GM12892 (cell line): ENCODE data around the gene CNTN6. TPM values are rescaled to one million over a fixed set of nuclear protein-coding genes. Genes with fewer than 3 reads are reported as not detected.
A peak's percentile ranks its signal among the peaks of the same experiment; 100 is the strongest.

ENCODE experiments used
- DNase-seq: peaks from one replicate; pipeline ENCODE4 v3.0.0; 2011; ENCODE audit not compliant: insufficient read length
- FAIRE-seq: peaks from 2 replicates; lab custom pipeline; 2011; peaks lifted over from hg19 to GRCh38; lab: Jason Lieb, UNC
- POLR2A ChIP-seq: IDR thresholded peaks from 2 replicates; pipeline ENCODE4 v1.6.1; 2011; ENCODE audit warnings: low read depth, low read length, control low read depth
- POLR2AphosphoS5 ChIP-seq: IDR thresholded peaks from 2 replicates; pipeline ENCODE4 v1.6.1; 2011; ENCODE audit warnings: low read depth, low read length, control low read depth
- TAF1 ChIP-seq: IDR thresholded peaks from 2 replicates; pipeline ENCODE4 v1.6.1; 2011; ENCODE audit warnings: low read depth, mild to moderate bottlenecking, control low read depth, low read length, borderline replicate concordance
- polyA plus RNA-seq: library from polyadenylated mRNA; unstranded; fragments of >200 nt; gene quantifications from one replicate; pipeline ENCODE4 v1.2.1, GENCODE V29; 2012; ENCODE audit warnings: missing spikeins, inconsistent platforms; ENCODE audit not compliant: missing spikeins

The CNTN6 gene
- not detected for polyA plus RNA-seq

DNA sequence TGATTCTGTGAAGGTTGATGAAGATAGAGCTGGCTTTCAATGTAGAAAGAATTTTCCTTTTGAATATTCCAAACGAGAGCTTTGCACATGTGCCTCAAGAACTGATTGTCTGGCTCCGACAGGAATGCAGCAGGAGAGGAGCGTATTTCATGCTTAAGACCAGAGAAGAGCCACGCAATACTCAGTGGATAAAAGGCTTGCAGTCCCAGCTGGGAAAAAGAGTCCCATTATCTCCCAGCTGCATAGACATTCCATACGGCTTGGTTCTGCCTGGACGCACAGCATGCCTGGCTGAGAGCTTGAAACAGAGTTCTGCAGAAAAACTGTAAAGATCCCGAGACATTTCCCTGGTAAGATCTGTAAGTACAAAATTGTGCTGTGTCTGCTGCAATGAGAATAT is at the start of gene CNTN6:
Gene CNTN6 (plus strand): TSS at position 254 of the 400 bp plus-strand sequence. CDS start 54,985 bp downstream, outside the sequence.
- FAIRE-seq (no peak), DNase-seq (no peak)
- TF ChIP-seq POLR2A (no peak), TAF1 (no peak), POLR2AphosphoS5 (no peak)

GRCh38 chr3:1048558-1048957 is 44.3 kb upstream of the CNTN6 start:
- no peak for FAIRE-seq
- no peak for DNase-seq
- TF ChIP-seq POLR2AphosphoS5 (no peak), POLR2A (no peak), TAF1 (no peak)

DNA sequence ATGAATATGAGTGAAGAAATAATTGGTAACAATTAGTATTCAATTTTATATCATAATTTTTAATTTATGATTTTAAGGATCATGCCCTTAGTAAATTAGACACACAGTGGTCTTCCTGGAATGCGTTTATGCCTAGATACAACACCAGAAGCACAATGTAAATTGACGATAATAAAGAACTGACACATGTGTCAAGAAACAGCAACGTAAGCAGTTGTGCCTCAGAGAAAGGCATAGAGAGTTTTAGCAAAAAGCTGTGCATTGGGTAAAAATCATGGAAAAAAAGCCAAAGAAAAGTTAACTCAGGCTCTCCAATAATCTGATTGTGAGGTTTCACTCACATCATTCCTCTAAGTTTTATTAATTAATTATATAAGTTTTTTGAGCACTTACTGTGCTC is 37.0 kb upstream of the CNTN6 start:
- TF ChIP-seq POLR2A (no peak), TAF1 (no peak), POLR2AphosphoS5 (no peak)
- no peak for DNase-seq
- no peak for FAIRE-seq

GRCh38 chr3:1056744-1057143 is 36.1 kb upstream of the CNTN6 start:
- TF ChIP-seq TAF1 (no peak), POLR2A (no peak), POLR2AphosphoS5 (no peak)
- FAIRE-seq (no peak), DNase-seq (no peak)

- TF ChIP-seq POLR2AphosphoS5 (no peak), TAF1 (no peak), POLR2A (no peak)
- no peak for DNase-seq
- no peak for FAIRE-seq
Observed at GRCh38 chr3:1057436-1057835, 35.4 kb upstream of the CNTN6 start.

DNA sequence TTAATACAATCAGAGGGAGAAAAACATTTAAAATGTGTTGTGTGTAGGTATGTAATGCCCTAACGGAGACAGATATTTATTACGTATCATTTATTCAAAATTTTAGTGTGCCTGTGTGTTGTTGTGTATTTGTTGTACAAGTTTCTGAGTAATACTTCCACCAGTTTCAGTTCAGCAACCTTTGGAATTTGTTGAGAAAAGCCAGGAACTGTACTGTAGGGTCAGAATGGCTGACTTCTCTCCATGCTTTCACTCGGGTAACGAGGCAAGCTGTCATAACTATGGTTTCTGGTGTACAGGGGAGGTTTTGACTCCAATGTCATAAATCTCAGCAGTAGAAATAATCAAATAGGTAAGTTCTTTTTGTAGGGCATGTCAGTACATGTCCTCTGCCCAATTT is 23.8 kb upstream of the CNTN6 start:
- TF ChIP-seq POLR2AphosphoS5 (no peak), POLR2A (no peak), TAF1 (no peak)

DNA sequence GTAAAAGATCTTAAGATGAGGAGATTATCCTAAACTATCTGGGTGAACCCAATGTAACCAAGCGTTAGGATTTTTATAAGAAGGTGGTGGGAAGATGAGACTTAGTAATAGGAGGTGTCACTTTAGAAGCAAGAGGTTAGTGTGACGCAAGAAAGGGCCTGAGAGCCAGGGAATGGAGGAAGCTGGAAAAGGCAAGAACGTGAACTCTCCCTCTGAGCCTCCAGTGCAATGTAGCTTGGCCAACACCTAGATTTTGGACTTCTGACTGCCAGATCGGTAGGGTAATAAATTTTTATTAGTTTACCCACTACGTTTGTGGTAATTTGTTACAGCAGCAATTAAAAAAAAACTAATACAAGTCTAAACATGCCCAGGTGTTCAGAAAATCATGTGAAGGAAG is 20.8 kb upstream of the CNTN6 start:
- FAIRE-seq = no peak
- TF ChIP-seq POLR2A (no peak), POLR2AphosphoS5 (no peak), TAF1 (no peak)

More for the DNA sequence above, 23.8 kb upstream of the CNTN6 start:
- DNase-seq = no peak
- FAIRE-seq = no peak

GRCh38 chr3:1079662-1080061 is 13.2 kb upstream of the CNTN6 start:
- DNase-seq = no peak
- no peak for FAIRE-seq
- TF ChIP-seq POLR2AphosphoS5 = no peak
- TF ChIP-seq TAF1 = no peak
- no peak for TF ChIP-seq POLR2A

More for the DNA sequence above, 20.8 kb upstream of the CNTN6 start:
- no peak for DNase-seq

DNA sequence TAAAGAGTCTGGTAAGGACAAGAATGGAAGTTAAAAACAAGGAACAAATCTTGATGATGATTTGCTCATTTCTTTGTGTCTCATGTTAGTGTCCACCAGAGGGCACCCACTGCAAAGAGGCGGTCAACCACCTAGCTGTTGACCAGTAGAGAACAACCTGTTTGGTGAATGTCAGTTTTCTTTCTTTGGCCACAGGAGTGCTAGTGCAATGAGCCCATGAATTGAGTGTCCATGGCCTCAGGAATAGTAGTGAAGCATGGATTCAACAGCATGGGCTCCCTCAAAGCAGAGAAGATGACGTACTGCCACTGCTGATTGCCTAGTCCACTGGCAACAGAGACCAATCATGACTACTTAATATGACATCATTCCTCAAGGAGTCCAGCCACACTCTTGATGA is 10.7 kb upstream of the CNTN6 start:
- TF ChIP-seq TAF1 = no peak
- no peak for TF ChIP-seq POLR2A
- TF ChIP-seq POLR2AphosphoS5 = no peak
- FAIRE-seq (peak; percentile 46), DNase-seq (no peak)

- FAIRE-seq (no peak), DNase-seq (no peak)
- TF ChIP-seq POLR2A = no peak
- no peak for TF ChIP-seq TAF1
- TF ChIP-seq POLR2AphosphoS5 = no peak
Observed at GRCh38 chr3:1087066-1087560, 5.7 kb upstream of the CNTN6 start.

- FAIRE-seq (no peak), DNase-seq (no peak)
- TF ChIP-seq TAF1 (no peak), POLR2AphosphoS5 (no peak), POLR2A (no peak)
Observed at GRCh38 chr3:1088503-1088902, 4.3 kb upstream of the CNTN6 start.

DNA sequence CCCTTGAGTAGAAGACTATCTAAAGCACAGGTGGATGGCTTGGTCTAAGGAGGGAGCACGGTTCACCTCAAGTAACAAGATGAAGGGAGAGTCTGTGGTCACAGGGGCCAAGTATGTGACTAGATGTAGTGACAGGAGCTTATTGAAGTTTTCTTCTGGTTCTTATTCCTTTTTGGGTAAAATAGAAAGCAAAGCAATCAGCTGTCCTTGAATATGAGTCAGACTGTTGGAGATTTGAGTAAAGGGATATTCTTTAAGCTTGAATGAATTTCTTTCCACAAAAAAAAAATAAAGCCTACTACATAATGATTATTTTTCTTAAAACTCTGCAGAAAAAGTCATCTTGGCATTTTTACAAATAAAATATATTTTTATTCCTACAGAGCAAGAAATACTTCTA is 1.5 kb upstream of the CNTN6 start:
- DNase-seq (no peak), FAIRE-seq (no peak)
- TF ChIP-seq POLR2AphosphoS5 (no peak), POLR2A (no peak), TAF1 (no peak)
